HepG2 (cell line): ENCODE measurements around the gene VPS52. TPM values are rescaled to one million over a fixed set of nuclear protein-coding genes. Genes with fewer than 3 reads are reported as not detected.

Source experiments
- CREM ChIP-seq, 2 experiments: sonication (generic) in 1 of 2; formaldehyde crosslinking in 1 of 2; IDR thresholded peaks; 2 replicates each; pipeline versions ENCODE4 v1.4.0 to v1.6.1; 2016 to 2020; ENCODE audit warnings: antibody characterized with exemption in 1 of 2, mild to moderate bottlenecking in 1 of 2, missing genetic modification reagents in 1 of 2
- FOXA1 ChIP-seq, 2 experiments: fragments of 450-650 bp in 1 of 2; sonication (generic) in 1 of 2; formaldehyde crosslinking in 1 of 2; IDR thresholded peaks; 2 replicates each; pipeline versions ENCODE4 v1.4.0 to v1.6.1; 2016 to 2020; ENCODE audit warnings: missing genetic modification reagents in 1 of 2
- GPN1 ChIP-seq: sonication (generic); formaldehyde crosslinking; IDR thresholded peaks from 2 replicates; pipeline ENCODE4 v1.5.1; 2020; ENCODE audit warnings: missing genetic modification reagents, borderline replicate concordance
- KDM2A ChIP-seq: sonication (generic); formaldehyde crosslinking; IDR thresholded peaks from 2 replicates; pipeline ENCODE4 v1.4.0; 2020; ENCODE audit warnings: low read depth, missing genetic modification reagents, borderline replicate concordance
- MIXL1 ChIP-seq: IDR thresholded peaks from 2 replicates; pipeline ENCODE4 v1.6.1; 2016
- PAXIP1 ChIP-seq: sonication (generic); formaldehyde crosslinking; conservative IDR thresholded peaks from 2 replicates; pipeline ENCODE4 v1.4.0; 2020; ENCODE audit warnings: mild to moderate bottlenecking, missing genetic modification reagents, moderate library complexity
- RFX1 ChIP-seq: fragments of 450-650 bp; IDR thresholded peaks from 2 replicates; pipeline ENCODE4 v1.6.1; 2017
- U2AF2 ChIP-seq: fragments of 200-400 bp; formaldehyde crosslinking; IDR thresholded peaks from 2 replicates; pipeline ENCODE4 v1.6.1; 2017; ENCODE audit warnings: low read depth, mild to moderate bottlenecking, low read length
- ZBTB26 ChIP-seq: IDR thresholded peaks from 2 replicates; pipeline ENCODE4 v1.6.1; 2016; ENCODE audit warnings: missing compliant biosample characterization, missing genetic modification reagents, borderline replicate concordance
- ZBTB46 ChIP-seq: sonication (generic); formaldehyde crosslinking; IDR thresholded peaks from 2 replicates; pipeline ENCODE4 v1.4.0; 2020; ENCODE audit warnings: mild to moderate bottlenecking, missing genetic modification reagents, borderline replicate concordance
- ZNF382 ChIP-seq: sonication (generic); formaldehyde crosslinking; IDR thresholded peaks from 2 replicates; pipeline ENCODE4 v1.5.0; 2020; ENCODE audit warnings: missing genetic modification reagents, mild to moderate bottlenecking, borderline replicate concordance
- ZNF503 ChIP-seq: sonication (generic); formaldehyde crosslinking; IDR thresholded peaks from 2 replicates; pipeline ENCODE4 v1.4.0; 2020; ENCODE audit warnings: missing genetic modification reagents
- ZNF7 ChIP-seq: IDR thresholded peaks from 2 replicates; pipeline ENCODE4 v1.6.1; 2016; ENCODE audit warnings: missing biosample characterization, missing genetic modification reagents
- polyA plus RNA-seq, 8 experiments: library from polyadenylated mRNA; depleted of rRNA in 3 of 8; stranded (reverse) in 7 of 8; unstranded in 1 of 8; fragments of >200 nt; fragmentation: Illumina TruSeq in 4 of 8; extraction: Trizol in 4 of 8; gene quantifications; 2 replicates each; pipeline versions ENCODE4 v1.2.1 to v1.2.3, GENCODE V29; 2011 to 2016; ENCODE audit warnings: low read depth in 4 of 8, missing spikeins in 1 of 8, mixed read lengths in 1 of 8; ENCODE audit not compliant: insufficient read depth in 1 of 8
- total RNA-seq, 5 experiments: library from RNA; depleted of rRNA; stranded (reverse); fragments of >200 nt; fragmentation: Illumina TruSeq; extraction: Trizol; gene quantifications; 2 replicates each; pipeline ENCODE4 v1.2.3, GENCODE V29; 2016; ENCODE audit warnings: low read depth in 1 of 5

The VPS52 gene
- total and polyA plus RNA-seq, 2 of the 13 experiments (the other 11 are each of a cell fraction or from before 2014, with no cell fraction given) = 48.9 to 85.5 TPM

GRCh38 chr6:33288141-33288920 is 16.7 kb upstream of the VPS52 start (continued):
- TF ChIP-seq PAXIP1 (CRISPR knock-in tag) (no peak), ZNF382 (no peak), KDM2A (CRISPR knock-in tag) (no peak), CREM (IDR thresholded peaks at IDR 0.05) (no peak), CREM (CRISPR knock-in tag; IDR thresholded peaks at IDR 0.05) (no peak), RFX1 (no peak), ZBTB46 (CRISPR knock-in tag) (no peak), ZNF503 (CRISPR knock-in tag) (no peak), ZBTB26 (CRISPR knock-in tag) (no peak), ZNF7 (CRISPR knock-in tag) (no peak), MIXL1 (CRISPR knock-in tag) (no peak), FOXA1 (IDR thresholded peaks at IDR 0.05) (no peak), FOXA1 (CRISPR knock-in tag; IDR thresholded peaks at IDR 0.05) (no peak), U2AF2 (no peak), GPN1 (CRISPR knock-in tag) (no peak)
